HG02870 (cell line): ENCODE measurements around the gene LCE3C.
"Not testable (repeated sequence)": the region's sequence is repeated elsewhere in the genome, so short reads cannot be mapped to it uniquely, and the experiment has no call there.

Experiments used
- ATAC-seq: cut with Tn5 transposase; IDR thresholded peaks from one replicate; pipeline ENCODE4 v1.9.1; 2021; ENCODE audit warnings: mild to moderate bottlenecking, moderate library complexity; ENCODE audit not compliant: unreplicated experiment

Gene LCE3C

GRCh38 chr1:152599934-152600333, at the start of gene LCE3C:
TSS of gene LCE3C (plus strand) at chr1:152600234. CDS start at chr1:152600732, 498 bp downstream.
- no peak for ATAC-seq

GRCh38 chr1:152565115-152565514, 34.9 kb upstream of the LCE3C start:
- ATAC-seq: no peak

GRCh38 chr1:152565535-152566215, 34.4 kb upstream of the LCE3C start:
- no peak for ATAC-seq

- ATAC-seq: no peak
Measured at GRCh38 chr1:152566681-152567080, 33.4 kb upstream of the LCE3C start, which contains the start of gene LCE3E. TSS of gene LCE3E (minus strand) at chr1:152566780. CDS start at chr1:152566208, 572 bp downstream.

- peak; percentile 79 for ATAC-seq
Measured at GRCh38 chr1:152577168-152577567, 22.9 kb upstream of the LCE3C start.

GRCh38 chr1:152579526-152579925, 20.5 kb upstream of the LCE3C start:
- ATAC-seq: not testable (repeated sequence)

- no peak for ATAC-seq
Measured at GRCh38 chr1:152580433-152580832, 19.6 kb upstream of the LCE3C start, which contains the start of gene LCE3D. TSS of gene LCE3D (minus strand) at chr1:152580516. CDS start at chr1:152579936, 580 bp downstream.

- no peak for ATAC-seq
Measured at GRCh38 chr1:152582647-152583046, 17.4 kb upstream of the LCE3C start.

GRCh38 chr1:152585586-152585985, 14.4 kb upstream of the LCE3C start:
- ATAC-seq: no peak

GRCh38 chr1:152596986-152597385, 3.0 kb upstream of the LCE3C start:
- ATAC-seq: no peak

GRCh38 chr1:152613511-152613910, 13.5 kb downstream of the LCE3C start, which contains the start of gene LCE3B:
TSS of gene LCE3B (plus strand) at chr1:152613811. CDS start at chr1:152613811, 0 bp downstream.
- ATAC-seq: no peak

GRCh38 chr1:152621993-152622392, 22.0 kb downstream of the LCE3C start:
- ATAC-seq: no peak

- ATAC-seq: no peak
Measured at GRCh38 chr1:152622803-152623202, 22.8 kb downstream of the LCE3C start, which contains the start of gene LCE3A. TSS of gene LCE3A (minus strand) at chr1:152623103. CDS start at chr1:152623103, 0 bp downstream.

- ATAC-seq: no peak
Measured at GRCh38 chr1:152623203-152623844, 23.3 kb downstream of the LCE3C start.

- ATAC-seq: no peak
Measured at GRCh38 chr1:152626744-152627143, 26.7 kb downstream of the LCE3C start.

- no peak for ATAC-seq
Measured at GRCh38 chr1:152630596-152630995, 30.6 kb downstream of the LCE3C start.

GRCh38 chr1:152640351-152640750, 40.3 kb downstream of the LCE3C start:
- no peak for ATAC-seq

- ATAC-seq: no peak
Measured at GRCh38 chr1:152643945-152644344, 43.9 kb downstream of the LCE3C start.

GRCh38 chr1:152645146-152645545, 45.1 kb downstream of the LCE3C start:
- ATAC-seq: no peak

GRCh38 chr1:152646656-152647055, 46.6 kb downstream of the LCE3C start:
- ATAC-seq: no peak
